ENCODE data around the gene TMCO4. TPM values are rescaled to one million over a fixed set of nuclear protein-coding genes. Genes with fewer than 3 reads are reported as not detected.
"Not testable (repeated sequence)": the region's sequence is repeated elsewhere in the genome, so short reads cannot be mapped to it uniquely, and the experiment has no call there.

TMCO4 gene
- total and polyA plus RNA-seq, 2 donors (not counting 1 experiment from before 2014, with no cell fraction given), result 21.7 to 31.3 TPM

DNA sequence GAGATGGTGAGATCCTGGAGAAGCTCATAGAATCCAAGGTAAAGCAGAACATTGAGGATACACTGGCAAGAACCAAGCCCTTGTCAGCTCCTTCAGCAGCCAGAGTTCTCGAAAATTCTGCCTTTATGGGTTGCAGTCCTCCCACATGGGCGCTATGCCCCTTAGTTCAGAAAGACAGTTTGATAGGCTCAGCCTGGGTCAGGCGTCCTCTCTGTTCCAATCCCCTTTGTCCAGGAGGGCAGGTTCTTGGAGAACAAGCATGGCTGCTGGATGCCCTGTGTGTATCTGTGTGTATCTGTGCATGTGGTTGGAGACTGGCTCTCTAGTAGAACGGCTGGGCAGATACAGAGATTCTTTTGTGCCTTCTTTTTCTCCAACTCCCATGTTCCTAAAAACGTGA lies 163.7 kb downstream of the TMCO4 start:
- no peak overlapping the region for H3K27ac Mint-ChIP-seq

GRCh38 chr1:19635646-19636045 lies 164.1 kb downstream of the TMCO4 start:
- no peaks in the 10 kb centered on the region for H3K9me3 ChIP-seq (ENCODE audit: control extremely low read depth in 1 of 3, control insufficient read depth in 2 of 3, insufficient read depth in 1 of 3, low read length in 2 of 3)
- no peaks in the 10 kb centered on the region for H3K4me1 ChIP-seq (ENCODE audit: control insufficient read depth in 2 of 2, insufficient read depth in 2 of 2, low read length in 2 of 2)
- H3K4me2 ChIP-seq (replicated peaks; ENCODE audit: low read depth, low read length, poor library complexity, severe bottlenecking), result no peak overlapping the region
- no peaks in the 10 kb centered on the region for H3K9me3 Mint-ChIP-seq (ENCODE audit: insufficient read depth)
- POLR2A ChIA-PET, result no interaction called here
- H3K4me3 Mint-ChIP-seq, result no peak overlapping the region
- intact Hi-C loops (cut with micrococcal nuclease), result no loop called here
- H3K79me2 ChIP-seq (ENCODE audit: control insufficient read depth, insufficient read depth, low read length), result no peaks in the 10 kb centered on the region
- no peaks in the 10 kb centered on the region for H4K20me1 ChIP-seq (ENCODE audit: control insufficient read depth, insufficient read depth, low read length, poor library complexity, severe bottlenecking)
- H3K9ac ChIP-seq (ENCODE audit: low read length), result no peak overlapping the region
- DNase-seq (no peak), ATAC-seq (ENCODE audit: low read depth) (no peak)
- H3K27me3 Mint-ChIP-seq, result peaks cover 6% of the 10 kb centered on the region
- 80% methylated on average over 4 of the region's 4 CpGs for WGBS (ENCODE audit: insufficient coverage)
- peaks cover 0 to 4% (median 1%) of the 10 kb centered on the region in 4 experiments for H3K27me3 ChIP-seq (replicated peaks in 1 of 4; ENCODE audit: control extremely low read depth in 1 of 4, control insufficient read depth in 3 of 4, insufficient read depth in 4 of 4, low read length in 3 of 4)
- no peak overlapping the region for H3K4me3 ChIP-seq (ENCODE audit: control extremely low read depth in 1 of 5, extremely low read depth in 1 of 5, insufficient read depth in 1 of 5, low read depth in 2 of 5, low read length in 4 of 5)
- no peak overlapping the region for H2AFZ ChIP-seq (ENCODE audit: insufficient read depth, low read depth, low read length, poor library complexity, severe bottlenecking)
- TF ChIP-seq, protein P1, sequence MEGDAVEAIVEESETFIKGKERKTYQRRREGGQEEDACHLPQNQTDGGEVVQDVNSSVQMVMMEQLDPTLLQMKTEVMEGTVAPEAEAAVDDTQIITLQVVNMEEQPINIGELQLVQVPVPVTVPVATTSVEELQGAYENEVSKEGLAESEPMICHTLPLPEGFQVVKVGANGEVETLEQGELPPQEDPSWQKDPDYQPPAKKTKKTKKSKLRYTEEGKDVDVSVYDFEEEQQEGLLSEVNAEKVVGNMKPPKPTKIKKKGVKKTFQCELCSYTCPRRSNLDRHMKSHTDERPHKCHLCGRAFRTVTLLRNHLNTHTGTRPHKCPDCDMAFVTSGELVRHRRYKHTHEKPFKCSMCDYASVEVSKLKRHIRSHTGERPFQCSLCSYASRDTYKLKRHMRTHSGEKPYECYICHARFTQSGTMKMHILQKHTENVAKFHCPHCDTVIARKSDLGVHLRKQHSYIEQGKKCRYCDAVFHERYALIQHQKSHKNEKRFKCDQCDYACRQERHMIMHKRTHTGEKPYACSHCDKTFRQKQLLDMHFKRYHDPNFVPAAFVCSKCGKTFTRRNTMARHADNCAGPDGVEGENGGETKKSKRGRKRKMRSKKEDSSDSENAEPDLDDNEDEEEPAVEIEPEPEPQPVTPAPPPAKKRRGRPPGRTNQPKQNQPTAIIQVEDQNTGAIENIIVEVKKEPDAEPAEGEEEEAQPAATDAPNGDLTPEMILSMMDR (IDR thresholded peaks at IDR 0.05), result no peak
- no peak for TF ChIP-seq EZH2 (IDR thresholded peaks at IDR 0.05; ENCODE audit: borderline replicate concordance, insufficient read depth, low read depth, low read length, poor library complexity, severe bottlenecking)
- CTCF ChIA-PET, result interaction anchor here (1.0 kb wide), 1 partner anchor 18 kb away, joined by 7 read pairs; no protein-coding TSS in a partner anchor
- H3K27ac ChIP-seq (ENCODE audit: low read length in 2 of 2), result no peak overlapping the region
- H3K27ac Mint-ChIP-seq, result no peak overlapping the region
- H3K4me1 Mint-ChIP-seq, result no peaks in the 10 kb centered on the region
- no peaks in the 10 kb centered on the region for H3K36me3 ChIP-seq (replicated peaks in 1 of 2; ENCODE audit: control extremely low read depth in 1 of 2, control insufficient read depth in 1 of 2, extremely low read depth in 1 of 2, insufficient read depth in 2 of 2, low read length in 1 of 2)

More for the DNA sequence above, 163.7 kb downstream of the TMCO4 start:
- intact Hi-C loops (cut with micrococcal nuclease), result no loop called here
- H3K4me1 ChIP-seq (ENCODE audit: control insufficient read depth in 2 of 2, insufficient read depth in 2 of 2, low read length in 2 of 2), result no peaks in the 10 kb centered on the region
- no peak overlapping the region for H3K9ac ChIP-seq (ENCODE audit: low read length)
- H3K9me3 ChIP-seq (ENCODE audit: control extremely low read depth in 1 of 3, control insufficient read depth in 2 of 3, insufficient read depth in 1 of 3, low read length in 2 of 3), result no peaks in the 10 kb centered on the region
- H4K20me1 ChIP-seq (ENCODE audit: control insufficient read depth, insufficient read depth, low read length, poor library complexity, severe bottlenecking), result no peaks in the 10 kb centered on the region
- WGBS (ENCODE audit: insufficient coverage), result 93% methylated on average over 3 of the region's 5 CpGs
- POLR2A ChIA-PET, result no interaction called here
- no peak overlapping the region for H3K27ac ChIP-seq (ENCODE audit: low read length in 2 of 2)
- H3K9me3 Mint-ChIP-seq (ENCODE audit: insufficient read depth), result no peaks in the 10 kb centered on the region
- ATAC-seq (ENCODE audit: low read depth) (no peak), DNase-seq (no peak)
- H3K4me1 Mint-ChIP-seq, result no peaks in the 10 kb centered on the region
- no peaks in the 10 kb centered on the region for H3K79me2 ChIP-seq (ENCODE audit: control insufficient read depth, insufficient read depth, low read length)
- no peak overlapping the region for H3K4me2 ChIP-seq (replicated peaks; ENCODE audit: low read depth, low read length, poor library complexity, severe bottlenecking)
- no peak overlapping the region for H3K4me3 ChIP-seq (ENCODE audit: control extremely low read depth in 1 of 5, extremely low read depth in 1 of 5, insufficient read depth in 1 of 5, low read depth in 2 of 5, low read length in 4 of 5)
- no peaks in the 10 kb centered on the region for H3K36me3 ChIP-seq (replicated peaks in 1 of 2; ENCODE audit: control extremely low read depth in 1 of 2, control insufficient read depth in 1 of 2, extremely low read depth in 1 of 2, insufficient read depth in 2 of 2, low read length in 1 of 2)
- no peak overlapping the region for H3K4me3 Mint-ChIP-seq
- CTCF ChIA-PET, result interaction anchor here (1.0 kb wide), 1 partner anchor 17 kb away, joined by 7 read pairs; no protein-coding TSS in a partner anchor
- no peak for TF ChIP-seq EZH2 (IDR thresholded peaks at IDR 0.05; ENCODE audit: borderline replicate concordance, insufficient read depth, low read depth, low read length, poor library complexity, severe bottlenecking)
- TF ChIP-seq, protein P1 (IDR thresholded peaks at IDR 0.05), result no peak
- H3K27me3 ChIP-seq (replicated peaks in 1 of 4; ENCODE audit: control extremely low read depth in 1 of 4, control insufficient read depth in 3 of 4, insufficient read depth in 4 of 4, low read length in 3 of 4), result peaks cover 0 to 7% (median 3%) of the 10 kb centered on the region in 4 experiments
- H3K27me3 Mint-ChIP-seq, result peaks cover 9% of the 10 kb centered on the region
- H2AFZ ChIP-seq (ENCODE audit: insufficient read depth, low read depth, low read length, poor library complexity, severe bottlenecking), result no peak overlapping the region

GRCh38 chr1:19635064-19635463 lies 164.7 kb downstream of the TMCO4 start:
- H3K4me1 Mint-ChIP-seq; H3K36me3 ChIP-seq (replicated peaks in 1 of 2; ENCODE audit: control extremely low read depth in 1 of 2, control insufficient read depth in 1 of 2, extremely low read depth in 1 of 2, insufficient read depth in 2 of 2, low read length in 1 of 2); H3K4me1 ChIP-seq (ENCODE audit: control insufficient read depth in 2 of 2, insufficient read depth in 2 of 2, low read length in 2 of 2); H3K27ac Mint-ChIP-seq; H3K9ac ChIP-seq (ENCODE audit: low read length); H3K27me3 ChIP-seq (replicated peaks in 1 of 4; ENCODE audit: control extremely low read depth in 1 of 4, control insufficient read depth in 3 of 4, insufficient read depth in 4 of 4, low read length in 3 of 4); H3K27me3 Mint-ChIP-seq; H3K4me3 ChIP-seq (ENCODE audit: control extremely low read depth in 1 of 5, extremely low read depth in 1 of 5, insufficient read depth in 1 of 5, low read depth in 2 of 5, low read length in 4 of 5); H3K9me3 Mint-ChIP-seq (ENCODE audit: insufficient read depth); H3K27ac ChIP-seq (ENCODE audit: low read length in 2 of 2); H3K4me2 ChIP-seq (replicated peaks; ENCODE audit: low read depth, low read length, poor library complexity, severe bottlenecking); H3K79me2 ChIP-seq (ENCODE audit: control insufficient read depth, insufficient read depth, low read length); H3K4me3 Mint-ChIP-seq; H4K20me1 ChIP-seq (ENCODE audit: control insufficient read depth, insufficient read depth, low read length, poor library complexity, severe bottlenecking); H3K9me3 ChIP-seq (ENCODE audit: control extremely low read depth in 1 of 3, control insufficient read depth in 2 of 3, insufficient read depth in 1 of 3, low read length in 2 of 3); intact Hi-C loops (cut with micrococcal nuclease); DNase-seq; ATAC-seq (ENCODE audit: low read depth); H2AFZ ChIP-seq (ENCODE audit: insufficient read depth, low read depth, low read length, poor library complexity, severe bottlenecking): not testable (repeated sequence)
- ChIA-PET CTCF (interaction anchor here (0.7 kb wide), 1 partner anchor 12 kb away, joined by 3 read pairs; no protein-coding TSS in a partner anchor), POLR2A (interaction anchor here (0.7 kb wide), 1 partner anchor 26 kb away, joined by 5 read pairs; no protein-coding TSS in a partner anchor)
- 97% methylated on average over 9 of the region's 9 CpGs for WGBS (ENCODE audit: insufficient coverage)

Data from B cell (primary cell).